Measurements from ENCODE around the gene FOXC1.

- TF ChIP-seq CTCF (IDR thresholded peaks at IDR 0.05) (no peak), EZH2 (IDR thresholded peaks at IDR 0.05) (no peak)
These were observed 7.2 kb downstream of the FOXC1 start for GRCh38 chr6:1616701-1617463.

Data from neural progenitor cell (in vitro differentiated cells).